Measurements from ENCODE around the gene PRR19.
"Not testable (repeated sequence)": the region's sequence is repeated elsewhere in the genome, so short reads cannot be mapped to it uniquely, and the experiment has no call there.

PRR19 gene

DNA sequence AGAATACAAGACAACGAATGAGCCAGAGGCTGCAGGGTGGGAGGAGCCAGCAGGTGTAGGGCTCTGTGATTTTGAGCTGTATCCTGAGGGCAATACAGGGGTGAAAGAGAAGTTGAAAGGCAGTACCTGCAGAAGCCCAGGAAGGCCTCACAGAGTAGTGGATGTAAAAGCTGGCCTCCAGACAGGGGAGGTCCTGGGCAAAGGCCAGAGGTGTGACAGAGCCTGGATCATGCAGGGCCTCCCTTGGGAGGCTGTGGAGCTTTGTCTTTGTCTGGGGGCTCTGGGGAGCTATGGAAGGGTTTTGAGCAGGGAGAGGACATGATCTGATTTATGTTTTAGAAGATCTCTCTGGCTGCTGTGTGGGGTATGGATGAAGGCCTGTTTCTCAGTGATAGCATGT is 26.2 kb downstream of the PRR19 start:
- no peak for DNase-seq

DNA sequence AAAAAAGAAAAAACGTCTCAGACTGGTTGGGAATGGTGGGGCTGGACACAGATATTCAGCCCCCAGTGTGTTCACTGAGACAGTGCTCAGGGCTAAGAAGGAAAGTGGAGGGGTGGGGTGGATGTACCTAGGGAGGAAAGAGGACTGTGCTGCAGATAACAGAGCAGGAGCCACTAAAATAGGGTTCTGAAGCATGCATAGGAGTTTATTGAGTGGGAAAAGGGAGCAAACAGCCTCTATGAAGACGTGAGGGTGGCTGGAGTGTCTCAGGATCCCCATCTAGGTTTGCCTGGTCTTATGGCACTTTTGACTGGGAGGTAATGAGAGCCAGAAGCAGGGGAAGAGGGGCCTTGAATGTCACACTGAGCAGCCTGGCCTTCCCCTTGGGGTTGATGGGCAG is 26.9 kb downstream of the PRR19 start:
- no peak for DNase-seq

DNA sequence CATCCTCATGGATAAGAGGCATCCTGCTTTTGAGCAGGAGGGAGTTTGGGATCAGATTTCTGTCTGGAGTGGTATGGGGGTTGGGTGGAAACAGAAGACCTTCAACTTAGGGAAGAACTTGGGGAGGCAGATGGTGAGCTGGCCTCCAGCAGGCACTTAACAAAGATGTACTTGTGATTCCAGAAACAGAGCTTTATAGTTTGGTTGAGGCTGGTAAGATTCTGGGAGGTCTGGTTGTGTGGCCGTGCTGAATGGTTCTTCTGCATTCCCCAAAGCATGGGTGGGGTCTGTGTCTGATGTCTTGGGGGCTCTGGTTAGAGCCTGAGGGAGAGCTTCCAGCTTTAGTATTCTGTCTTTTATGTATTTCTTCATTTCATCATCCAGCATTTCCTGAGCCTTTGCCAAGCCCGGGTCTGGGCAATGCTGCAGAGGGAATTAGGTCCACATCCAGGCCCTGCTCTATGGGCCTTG is 28.3 kb downstream of the PRR19 start:
- no peak for DNase-seq

DNA sequence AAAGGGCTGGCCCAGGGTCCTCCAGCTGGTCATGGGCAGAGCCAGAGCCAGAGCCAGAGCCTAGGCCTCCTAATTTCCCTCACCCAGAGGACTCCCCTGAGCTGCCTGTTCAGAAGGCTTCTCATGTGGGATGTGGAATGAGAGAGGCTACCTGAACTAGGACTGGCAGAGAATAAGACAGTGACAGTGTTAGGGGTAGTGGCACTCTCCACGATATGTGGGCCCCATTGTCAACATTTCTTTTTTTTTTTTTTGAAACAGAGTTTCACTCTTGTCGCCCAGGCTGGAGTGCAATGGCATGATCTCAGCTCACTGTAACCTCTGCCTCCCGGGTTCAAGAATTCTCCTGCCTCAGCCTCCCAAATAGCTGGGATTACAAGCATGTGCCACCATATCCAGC is 29.4 kb downstream of the PRR19 start:
- not testable (repeated sequence) for DNase-seq

DNA sequence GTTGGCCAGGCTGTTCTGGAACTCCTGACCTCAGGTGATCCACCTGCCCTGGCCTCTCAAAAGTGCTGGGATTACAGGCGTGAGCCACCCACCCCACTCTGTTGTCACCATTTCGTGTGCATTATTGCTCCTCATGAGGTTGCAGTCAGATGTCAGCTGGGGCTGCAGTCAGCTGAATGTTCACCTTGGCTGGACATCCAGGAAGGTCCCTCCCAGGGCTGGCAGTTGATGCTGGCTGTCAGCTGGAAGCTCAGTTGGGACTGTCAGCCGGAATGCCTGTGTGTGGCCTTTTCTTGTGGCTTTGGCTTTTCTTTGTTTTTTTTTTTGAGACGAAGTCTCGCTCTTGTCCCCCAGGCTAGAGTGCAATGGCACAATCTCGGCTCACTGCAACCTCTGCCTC is 30.1 kb downstream of the PRR19 start:
- DNase-seq: no peak

DNA sequence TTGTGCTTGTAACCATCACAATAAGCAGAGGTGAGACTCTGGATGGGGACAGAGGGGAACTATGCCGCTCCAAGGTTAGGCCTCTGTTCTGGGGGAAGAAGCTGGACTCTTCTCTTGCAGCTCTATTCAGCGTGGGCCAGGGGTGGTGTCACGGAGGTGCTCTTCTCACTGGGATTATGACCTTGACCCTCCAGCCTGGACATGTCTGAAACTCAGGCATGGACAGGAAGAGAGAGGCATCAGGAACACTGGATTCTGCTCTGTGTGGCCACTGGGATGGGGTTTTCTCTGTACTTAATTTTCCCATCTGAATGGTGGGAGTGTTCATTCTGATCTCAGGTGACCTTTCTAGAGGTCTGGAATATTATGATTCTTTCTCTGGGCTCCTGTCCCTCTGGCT is 31.1 kb downstream of the PRR19 start:
- no peak for DNase-seq

DNA sequence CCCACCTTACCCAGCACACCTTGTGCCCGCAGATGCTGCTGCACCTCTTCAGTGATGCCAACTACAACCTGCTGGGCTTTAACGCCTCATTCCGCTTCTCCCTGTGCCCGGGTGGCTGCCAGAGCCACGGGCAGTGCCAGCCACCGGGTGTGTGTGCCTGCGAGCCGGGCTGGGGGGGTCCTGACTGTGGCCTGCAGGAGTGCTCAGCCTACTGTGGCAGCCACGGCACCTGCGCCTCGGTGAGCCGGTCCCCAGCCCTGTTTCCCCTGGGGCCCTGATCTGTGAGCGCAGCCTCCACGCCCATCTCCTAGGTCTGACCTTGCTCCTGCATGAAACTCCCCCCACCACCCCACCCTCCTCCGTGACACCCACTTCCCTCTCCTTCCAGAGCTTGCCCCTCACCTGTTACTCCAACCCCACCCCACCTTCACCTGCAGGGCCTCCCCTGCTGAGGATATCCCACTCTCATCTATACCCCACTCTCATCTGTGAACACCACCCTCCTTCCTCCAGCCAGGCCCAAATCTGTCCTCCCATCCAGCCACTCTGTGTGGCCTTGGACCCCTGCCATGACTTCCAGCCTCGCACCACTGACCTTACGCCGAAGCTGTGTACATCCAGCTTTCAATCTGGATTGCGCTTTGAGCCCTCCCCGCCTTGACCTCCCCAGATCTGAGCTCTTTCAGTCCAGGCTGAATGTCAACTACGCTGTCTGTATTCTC is 32.2 kb downstream of the PRR19 start:
- DNase-seq: no peak

DNA sequence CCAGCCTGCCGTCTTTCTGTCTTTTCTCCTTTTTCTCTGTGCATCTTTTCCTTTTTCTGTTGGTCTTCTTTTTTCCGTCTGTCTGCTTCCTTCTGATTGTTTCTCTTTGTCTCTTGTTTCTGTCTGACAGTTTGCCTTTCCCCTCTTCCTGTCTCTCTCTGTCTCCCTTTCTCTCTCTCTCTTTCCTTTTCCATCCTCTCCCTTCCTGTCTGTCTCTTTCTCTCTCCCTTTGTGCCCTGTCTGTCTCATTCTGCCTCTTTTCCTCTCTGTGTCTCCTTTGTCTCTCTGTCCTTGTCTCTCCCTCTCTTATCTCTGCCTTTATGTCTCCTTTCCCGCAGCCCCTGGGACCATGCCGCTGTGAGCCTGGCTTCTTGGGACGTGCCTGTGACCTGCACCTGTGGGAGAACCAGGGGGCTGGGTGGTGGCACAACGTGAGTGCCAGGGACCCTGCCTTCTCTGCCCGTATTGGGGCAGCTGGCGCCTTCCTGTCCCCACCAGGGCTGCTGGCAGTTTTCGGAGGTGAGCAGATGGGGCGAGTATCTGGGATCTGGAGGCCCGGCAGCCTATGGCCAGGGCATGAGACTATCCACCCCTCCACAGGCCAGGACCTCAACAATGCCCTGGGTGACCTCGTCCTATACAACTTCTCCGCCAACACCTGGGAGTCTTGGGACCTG is 32.9 kb downstream of the PRR19 start:
- no peak for DNase-seq

DNA sequence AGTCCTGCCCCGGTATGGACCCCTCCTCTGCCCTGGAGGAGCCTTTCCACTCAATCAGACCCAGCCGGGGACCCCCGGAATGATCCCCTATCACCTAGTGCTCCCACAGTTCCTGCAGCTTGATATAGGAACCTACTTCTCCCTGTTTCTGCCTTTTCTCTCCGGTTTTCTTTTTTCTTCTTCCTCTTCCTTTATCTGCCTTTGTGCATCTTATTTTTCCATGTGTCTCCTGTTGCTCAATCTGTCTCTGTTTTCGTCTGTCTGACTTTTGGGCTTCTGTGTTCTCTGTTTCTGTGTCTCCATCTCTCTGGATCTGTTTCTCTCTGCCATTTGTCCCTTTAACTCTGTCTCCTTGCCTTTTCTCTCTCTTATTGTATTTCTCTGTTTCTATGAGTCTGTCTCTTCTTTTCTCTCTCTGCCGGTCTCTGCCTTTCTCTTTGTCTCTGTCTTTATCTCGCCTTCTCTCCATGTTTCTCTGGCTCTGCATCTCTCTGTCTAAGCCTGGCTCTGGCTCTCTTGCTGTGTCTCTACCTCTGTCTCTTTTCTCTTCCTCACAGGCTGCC is 33.5 kb downstream of the PRR19 start:
- DNase-seq: no peak

DNA sequence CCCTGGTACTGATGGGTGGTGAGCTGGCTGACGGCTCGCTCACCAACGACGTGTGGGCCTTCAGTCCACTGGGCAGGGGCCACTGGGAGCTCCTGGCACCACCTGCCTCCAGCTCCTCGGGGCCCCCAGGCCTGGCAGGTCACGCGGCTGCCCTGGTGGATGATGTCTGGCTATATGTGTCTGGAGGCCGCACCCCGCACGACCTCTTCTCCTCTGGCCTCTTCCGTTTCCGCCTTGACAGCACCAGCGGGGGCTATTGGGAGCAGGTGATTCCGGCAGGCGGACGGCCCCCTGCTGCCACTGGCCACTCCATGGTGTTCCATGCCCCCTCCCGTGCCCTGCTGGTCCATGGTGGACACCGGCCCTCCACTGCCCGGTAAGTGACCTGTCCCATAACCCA is 34.0 kb downstream of the PRR19 start:
- no peak for DNase-seq

DNA sequence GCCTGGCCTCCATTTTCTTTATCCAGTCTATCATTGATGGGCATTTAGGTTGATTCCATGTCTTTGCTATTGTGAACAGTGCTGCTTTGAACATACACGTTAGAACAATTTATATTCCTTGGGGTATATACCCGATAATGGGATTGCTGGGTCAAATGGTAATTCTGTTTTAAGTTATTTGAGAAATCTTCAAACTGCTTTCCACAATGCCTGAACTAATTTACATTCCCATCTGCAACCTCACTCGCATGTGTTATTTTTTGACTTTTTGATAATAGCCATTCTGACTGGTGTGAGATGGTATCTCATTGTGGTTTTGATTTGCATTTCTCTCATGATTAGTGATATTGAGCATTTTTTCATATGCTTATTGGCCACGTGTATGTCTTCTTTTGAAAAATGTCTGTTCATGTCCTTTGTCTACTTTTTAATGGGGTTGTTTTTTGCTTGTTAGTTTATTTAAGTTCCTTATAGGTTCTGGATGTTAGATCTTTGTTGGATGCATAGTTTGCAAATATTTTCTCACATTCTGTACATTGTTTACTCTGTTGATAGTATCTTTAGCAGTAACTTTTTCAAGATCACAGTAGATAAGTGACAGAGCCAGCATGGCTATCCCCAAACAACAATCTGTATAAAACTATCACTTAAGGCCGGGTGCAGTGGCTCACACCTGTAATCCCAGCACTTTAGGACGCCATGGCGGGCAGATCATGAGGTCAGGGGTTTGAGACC is 37.4 kb downstream of the PRR19 start:
- not testable (repeated sequence) for DNase-seq

DNA sequence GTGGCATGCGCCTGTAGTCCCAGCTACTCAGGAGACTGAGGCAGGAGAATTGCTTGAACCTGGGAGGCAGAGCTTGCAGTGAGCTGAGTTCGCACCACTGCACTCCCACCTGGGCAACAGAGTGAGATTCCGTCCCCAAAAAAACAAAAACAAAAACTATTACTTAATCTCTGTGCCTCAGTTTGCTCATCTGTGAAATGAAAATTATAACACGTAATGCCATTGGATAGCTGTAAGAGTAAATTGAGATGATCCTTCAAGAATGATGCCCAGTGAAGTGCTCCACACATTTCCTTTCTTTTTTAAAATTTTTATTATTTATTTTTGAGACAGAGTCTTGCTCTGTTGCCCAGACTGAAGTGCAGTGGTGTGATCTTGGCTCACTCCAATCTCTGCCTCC is 38.0 kb downstream of the PRR19 start:
- not testable (repeated sequence) for DNase-seq

DNA sequence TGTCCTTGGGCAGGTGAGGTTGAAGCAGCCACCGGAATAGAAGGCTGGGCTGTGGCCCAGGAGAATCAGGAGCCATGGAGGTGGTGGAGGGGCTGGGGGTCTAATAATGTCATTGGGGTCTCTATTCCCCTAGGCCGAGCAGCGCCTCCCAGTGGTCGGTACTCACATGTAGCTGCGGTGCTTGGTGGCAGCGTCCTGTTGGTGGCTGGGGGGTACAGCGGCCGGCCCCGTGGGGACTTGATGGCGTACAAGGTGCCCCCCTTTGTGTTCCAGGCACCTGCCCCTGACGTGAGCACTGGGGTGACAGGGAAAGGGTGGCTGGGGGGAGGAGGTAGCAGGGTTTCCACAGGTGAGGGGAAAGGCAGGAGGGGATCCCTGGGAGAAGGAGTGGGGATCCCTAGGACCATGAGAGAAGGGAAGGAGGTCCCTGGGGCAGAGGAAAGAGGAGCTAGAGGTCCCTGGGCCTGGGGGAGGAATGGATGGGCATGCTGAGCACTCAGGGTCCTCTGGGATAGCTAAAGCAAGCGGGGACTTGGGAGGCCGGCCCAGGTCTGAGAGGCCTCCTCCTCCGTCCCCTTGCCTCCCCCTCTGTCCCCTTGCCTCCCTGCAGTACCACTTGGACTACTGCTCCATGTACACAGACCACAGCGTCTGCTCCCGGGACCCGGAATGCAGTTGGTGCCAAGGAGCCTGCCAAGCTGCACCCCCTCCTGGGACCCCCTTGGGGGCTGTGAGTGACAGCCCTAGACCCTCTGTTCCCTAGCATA is 41.6 kb downstream of the PRR19 start:
- no peak for DNase-seq

DNA sequence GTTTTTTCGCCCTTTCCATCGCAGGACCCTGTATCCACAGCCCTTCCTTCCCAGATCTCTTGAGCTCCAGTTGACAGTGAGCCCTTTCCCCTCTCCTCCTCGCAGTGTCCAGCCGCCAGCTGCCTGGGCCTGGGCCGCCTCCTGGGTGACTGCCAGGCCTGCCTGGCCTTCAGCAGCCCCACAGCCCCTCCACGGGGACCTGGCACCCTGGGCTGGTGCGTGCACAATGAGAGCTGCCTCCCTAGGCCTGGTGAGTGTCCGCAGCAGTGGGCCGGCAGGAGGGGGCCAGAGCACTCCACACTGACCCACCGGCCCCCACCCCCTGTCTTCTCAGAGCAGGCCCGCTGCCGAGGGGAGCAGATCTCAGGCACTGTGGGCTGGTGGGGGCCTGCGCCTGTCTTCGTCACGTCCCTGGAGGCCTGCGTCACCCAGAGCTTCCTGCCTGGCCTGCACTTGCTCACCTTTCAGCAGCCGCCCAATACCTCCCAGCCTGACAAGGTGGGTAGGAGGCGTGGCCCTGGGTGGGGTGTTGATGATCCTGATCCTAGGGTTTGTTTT is 42.5 kb downstream of the PRR19 start:
- no peak for DNase-seq

DNA sequence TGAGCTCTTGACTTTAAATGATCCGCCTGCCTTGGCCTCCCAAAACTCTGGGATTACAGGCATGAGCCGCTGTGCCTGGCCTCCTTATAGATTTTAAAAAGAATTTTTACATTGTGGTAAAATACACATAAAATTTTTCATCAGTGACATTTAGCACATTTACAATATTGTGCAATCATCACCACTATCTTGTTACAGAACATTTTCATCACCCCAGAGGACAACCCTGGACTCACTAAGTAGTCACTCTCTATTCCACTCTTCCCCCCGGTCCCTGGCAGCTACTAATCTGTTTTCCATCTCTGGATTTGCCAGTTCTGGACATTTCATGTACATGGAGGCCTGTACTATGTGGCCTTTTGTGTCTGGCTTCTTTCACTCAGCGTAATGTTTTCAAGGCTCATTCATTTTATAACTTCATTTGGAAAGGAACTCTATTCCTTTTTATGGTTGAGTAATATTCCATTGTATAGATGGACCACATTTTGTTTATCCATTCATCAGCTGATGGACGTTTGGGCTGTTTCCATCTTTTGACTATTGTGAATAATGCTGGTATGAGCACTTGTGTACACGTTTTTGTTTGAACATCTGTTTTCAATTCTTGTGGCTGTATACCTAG is 43.4 kb downstream of the PRR19 start:
- DNase-seq: no peak

DNA sequence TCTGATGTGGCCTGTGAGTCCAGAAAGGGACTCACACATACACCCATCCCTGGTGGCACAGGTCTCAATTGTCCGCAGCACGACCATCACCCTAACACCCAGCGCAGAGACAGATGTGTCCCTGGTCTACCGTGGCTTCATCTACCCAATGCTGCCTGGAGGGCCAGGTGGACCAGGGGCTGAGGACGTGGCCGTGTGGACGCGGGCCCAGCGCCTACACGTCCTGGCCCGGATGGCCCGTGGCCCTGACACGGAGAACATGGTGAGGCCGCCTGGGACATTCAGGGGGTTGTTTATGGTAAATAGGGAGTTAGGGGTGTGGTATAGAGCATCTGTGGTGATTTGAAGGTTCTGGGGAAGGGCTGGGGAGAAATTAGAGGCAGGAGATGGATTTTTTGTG is 46.3 kb downstream of the PRR19 start:
- DNase-seq: no peak

DNA sequence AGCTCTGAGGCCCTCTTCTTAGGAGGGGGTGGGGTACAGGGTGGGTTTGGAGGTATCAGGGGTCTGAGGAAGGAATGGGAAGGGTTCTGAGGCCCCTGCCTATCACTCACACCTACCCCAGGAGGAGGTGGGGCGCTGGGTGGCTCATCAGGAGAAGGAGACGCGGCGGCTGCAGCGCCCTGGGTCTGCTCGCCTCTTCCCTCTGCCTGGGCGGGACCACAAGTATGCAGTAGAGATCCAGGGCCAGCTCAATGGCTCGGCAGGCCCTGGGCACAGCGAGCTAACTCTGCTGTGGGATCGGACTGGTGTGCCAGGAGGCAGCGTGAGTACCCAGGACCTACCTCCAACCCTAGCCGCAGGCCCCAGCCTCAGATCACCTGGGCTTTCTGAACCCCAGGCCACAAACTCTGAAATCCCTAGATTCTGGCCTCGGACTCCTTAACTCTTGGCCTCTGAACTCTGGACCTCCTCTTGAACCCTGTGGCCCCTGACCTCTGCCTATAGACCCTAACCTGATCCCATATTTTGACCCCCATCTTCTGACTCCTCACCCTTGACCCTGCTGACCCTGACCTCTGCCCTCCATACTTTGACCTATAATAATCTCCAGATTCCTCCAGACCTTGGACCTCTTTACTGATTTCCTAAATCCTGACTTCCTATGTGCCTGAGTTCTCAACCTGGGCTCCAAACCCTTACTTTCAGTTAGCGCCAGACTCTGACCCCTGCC is 47.6 kb downstream of the PRR19 start:
- no peak for DNase-seq

DNA sequence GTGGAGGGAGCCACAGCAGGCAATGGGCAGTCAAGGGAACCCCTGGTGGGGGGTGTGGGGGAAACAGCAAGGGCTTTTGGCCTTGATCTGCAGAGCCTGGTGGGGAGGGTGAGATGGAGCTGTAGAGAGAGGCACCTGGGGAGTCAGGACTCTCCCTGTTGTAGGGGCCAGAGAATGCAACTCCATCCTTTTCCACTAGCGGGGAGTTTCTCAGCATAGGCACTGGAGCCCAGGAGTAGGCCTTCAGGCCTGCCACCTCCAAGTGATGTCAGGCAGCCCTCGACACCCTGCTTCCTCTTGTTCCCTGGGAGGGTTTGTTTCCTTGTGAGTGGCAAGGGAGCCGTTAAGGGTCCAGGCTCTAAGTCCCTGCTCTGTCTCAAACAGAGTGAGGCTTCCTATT is 48.5 kb downstream of the PRR19 start:
- DNase-seq: no peak

DNA sequence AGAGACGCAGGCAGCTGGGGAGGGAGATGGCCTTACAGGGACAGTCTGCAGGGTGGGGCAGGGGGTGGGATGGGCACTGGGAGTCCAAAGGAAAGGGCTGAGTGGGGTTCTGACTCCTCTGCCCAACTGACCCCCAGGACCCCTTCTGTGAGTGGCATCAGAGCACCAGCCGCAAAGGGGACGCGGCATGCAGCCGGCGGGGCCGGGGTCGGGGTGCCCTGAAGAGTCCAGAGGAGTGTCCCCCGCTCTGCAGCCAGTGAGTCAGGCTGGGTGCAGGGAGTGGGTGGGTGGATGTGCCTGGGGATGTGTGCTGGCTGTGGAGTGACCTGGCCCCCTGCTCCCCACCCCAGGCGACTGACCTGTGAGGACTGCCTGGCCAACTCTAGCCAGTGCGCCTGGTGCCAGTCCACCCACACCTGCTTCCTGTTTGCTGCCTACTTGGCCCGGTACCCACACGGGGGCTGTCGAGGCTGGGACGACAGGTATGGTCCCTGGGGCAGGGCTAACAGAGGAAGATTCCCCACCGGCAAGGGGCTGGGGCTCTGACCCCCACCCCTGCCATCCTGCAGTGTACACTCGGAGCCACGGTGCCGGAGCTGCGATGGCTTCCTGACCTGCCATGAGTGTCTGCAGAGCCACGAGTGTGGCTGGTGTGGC is 49.3 kb downstream of the PRR19 start:
- DNase-seq: no peak
